ENCODE results near the gene PCSK9.
"Not testable (repeated sequence)": the region's sequence is repeated elsewhere in the genome, so short reads cannot be mapped to it uniquely, and the experiment has no call there.

PCSK9 gene

DNA sequence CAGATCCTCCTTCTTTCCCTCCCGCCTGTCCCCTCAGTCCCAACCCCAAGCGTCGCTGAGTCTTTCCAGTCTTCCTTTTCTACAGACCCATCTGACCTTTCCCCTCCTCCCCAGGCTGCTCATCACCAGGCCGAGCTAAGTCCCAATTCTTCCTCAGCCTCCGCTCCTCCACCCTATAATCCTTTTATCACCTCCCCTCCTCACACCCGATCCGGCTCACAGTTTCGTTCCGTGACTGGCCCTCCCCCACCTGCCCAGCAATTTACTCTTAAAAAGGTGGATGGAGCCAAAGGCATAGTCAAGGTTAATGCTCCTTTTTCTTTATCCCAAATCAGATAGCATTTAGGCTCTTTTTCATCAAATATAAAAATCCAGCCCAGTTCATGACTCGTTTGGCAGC is 15.2 kb upstream of the PCSK9 start:
- not testable (repeated sequence) for H3K27ac Mint-ChIP-seq; H3K4me3 Mint-ChIP-seq; H3K4me1 Mint-ChIP-seq (ENCODE audit: low read depth); H3K36me3 Mint-ChIP-seq (ENCODE audit: low read depth); H3K27me3 Mint-ChIP-seq (ENCODE audit: low read depth); DNase-seq (ENCODE audit: low spot score); H3K9me3 Mint-ChIP-seq

GRCh38 chr1:55026682-55027081 is 12.7 kb upstream of the PCSK9 start:
- not testable (repeated sequence) for H3K4me3 Mint-ChIP-seq; H3K27ac Mint-ChIP-seq; H3K36me3 Mint-ChIP-seq (ENCODE audit: low read depth); H3K27me3 Mint-ChIP-seq (ENCODE audit: low read depth); H3K4me1 Mint-ChIP-seq (ENCODE audit: low read depth); H3K9me3 Mint-ChIP-seq; DNase-seq (ENCODE audit: low spot score)

- H3K4me3 Mint-ChIP-seq; H3K27ac Mint-ChIP-seq; H3K36me3 Mint-ChIP-seq (ENCODE audit: low read depth); DNase-seq (ENCODE audit: low spot score); H3K4me1 Mint-ChIP-seq (ENCODE audit: low read depth); H3K9me3 Mint-ChIP-seq: not testable (repeated sequence)
- H3K27me3 Mint-ChIP-seq (ENCODE audit: low read depth) = peaks cover 23% of the 10 kb centered on the region
These were observed 8.2 kb upstream of the PCSK9 start for GRCh38 chr1:55031098-55031497.

GRCh38 chr1:55033265-55033614 is 6.1 kb upstream of the PCSK9 start:
- no peak overlapping the region for H3K27ac Mint-ChIP-seq
- no peaks in the 10 kb centered on the region for H3K9me3 Mint-ChIP-seq
- H3K27me3 Mint-ChIP-seq (ENCODE audit: low read depth) = peaks cover 43% of the 10 kb centered on the region
- H3K36me3 Mint-ChIP-seq (ENCODE audit: low read depth) = no peaks in the 10 kb centered on the region
- H3K4me1 Mint-ChIP-seq (ENCODE audit: low read depth) = peaks cover 2% of the 10 kb centered on the region
- DNase-seq (ENCODE audit: low spot score) = no peak
- H3K4me3 Mint-ChIP-seq = no peak overlapping the region

DNA sequence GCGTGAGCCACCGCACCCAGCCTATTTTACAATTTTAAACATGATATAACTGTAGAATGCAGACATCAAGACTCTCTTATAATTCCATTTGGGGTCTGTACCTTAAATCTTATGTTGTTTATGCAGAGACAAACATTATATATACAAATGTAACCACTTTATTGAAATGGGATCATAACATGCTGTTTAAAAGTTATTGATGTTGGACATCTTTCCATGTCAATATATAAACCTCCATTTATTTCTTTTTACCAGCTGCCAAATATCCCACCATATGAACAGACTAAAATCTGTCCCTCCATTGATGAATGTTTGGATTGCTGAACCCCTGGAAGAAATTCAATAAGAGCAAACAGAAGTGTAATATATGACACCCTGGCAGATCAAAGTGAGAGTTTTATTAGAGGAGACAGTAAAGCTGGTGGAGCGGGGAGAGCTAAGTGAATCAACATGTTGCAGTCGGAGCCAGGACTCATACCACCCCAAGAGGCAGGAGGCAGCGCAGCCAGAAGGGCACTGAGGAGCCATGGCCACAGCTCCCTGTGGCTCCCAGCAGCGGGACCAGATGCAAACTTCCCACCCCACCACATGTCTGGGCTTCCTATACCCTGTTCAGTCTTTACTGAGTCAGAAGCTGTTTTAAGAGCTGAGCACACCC is 4.7 kb upstream of the PCSK9 start:
- Mint-ChIP-seq H3K4me1 (ENCODE audit: low read depth) (peaks cover 2% of the 10 kb centered on the region), H3K36me3 (ENCODE audit: low read depth) (no peaks in the 10 kb centered on the region), H3K4me3 (no peak overlapping the region), H3K27ac (no peak overlapping the region), H3K9me3 (no peaks in the 10 kb centered on the region), H3K27me3 (ENCODE audit: low read depth) (peaks cover 56% of the 10 kb centered on the region)
- DNase-seq (ENCODE audit: low spot score) = no peak

DNA sequence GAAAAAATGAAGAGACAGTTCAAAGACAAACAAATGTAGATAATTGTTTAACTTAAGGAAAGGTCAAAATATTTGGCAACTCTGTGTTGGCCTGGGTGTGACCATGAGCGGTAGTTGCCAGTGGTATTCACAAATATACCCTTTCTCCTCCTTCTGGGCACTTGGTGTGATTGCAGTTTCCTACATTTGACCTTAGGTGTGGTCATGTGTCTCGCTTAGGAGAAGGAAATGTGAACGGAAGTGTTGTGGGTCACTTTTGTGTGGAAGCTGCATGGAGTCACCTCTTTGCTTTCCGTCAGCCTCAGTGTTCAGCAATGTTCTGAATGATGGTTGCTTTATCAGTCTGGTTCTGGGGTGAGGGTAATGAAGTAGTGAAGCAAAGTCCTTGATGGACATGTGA is 3.4 kb upstream of the PCSK9 start:
- Mint-ChIP-seq H3K36me3 (ENCODE audit: low read depth) (no peaks in the 10 kb centered on the region), H3K27me3 (ENCODE audit: low read depth) (peaks cover 69% of the 10 kb centered on the region), H3K9me3 (no peaks in the 10 kb centered on the region), H3K4me3 (no peak overlapping the region), H3K4me1 (ENCODE audit: low read depth) (peaks cover 2% of the 10 kb centered on the region), H3K27ac (no peak overlapping the region)
- no peak for DNase-seq (ENCODE audit: low spot score)

- no peak overlapping the region for H3K27ac Mint-ChIP-seq
- no peak overlapping the region for H3K4me3 Mint-ChIP-seq
- H3K36me3 Mint-ChIP-seq (ENCODE audit: low read depth) = no peaks in the 10 kb centered on the region
- H3K4me1 Mint-ChIP-seq (ENCODE audit: low read depth) = peaks cover 2% of the 10 kb centered on the region
- no peak for DNase-seq (ENCODE audit: low spot score)
- H3K9me3 Mint-ChIP-seq = no peaks in the 10 kb centered on the region
- peaks cover 80% of the 10 kb centered on the region for H3K27me3 Mint-ChIP-seq (ENCODE audit: low read depth)
These were observed 1.4 kb upstream of the PCSK9 start for GRCh38 chr1:55037733-55038551.

GRCh38 chr1:55038552-55038838 is 853 bp upstream of the PCSK9 start:
- H3K4me1 Mint-ChIP-seq (ENCODE audit: low read depth) = peaks cover 2% of the 10 kb centered on the region
- no peak for DNase-seq (ENCODE audit: low spot score)
- no peak overlapping the region for H3K27ac Mint-ChIP-seq
- no peaks in the 10 kb centered on the region for H3K9me3 Mint-ChIP-seq
- H3K27me3 Mint-ChIP-seq (ENCODE audit: low read depth) = peaks cover 77% of the 10 kb centered on the region
- no peak overlapping the region for H3K4me3 Mint-ChIP-seq
- no peaks in the 10 kb centered on the region for H3K36me3 Mint-ChIP-seq (ENCODE audit: low read depth)

DNA sequence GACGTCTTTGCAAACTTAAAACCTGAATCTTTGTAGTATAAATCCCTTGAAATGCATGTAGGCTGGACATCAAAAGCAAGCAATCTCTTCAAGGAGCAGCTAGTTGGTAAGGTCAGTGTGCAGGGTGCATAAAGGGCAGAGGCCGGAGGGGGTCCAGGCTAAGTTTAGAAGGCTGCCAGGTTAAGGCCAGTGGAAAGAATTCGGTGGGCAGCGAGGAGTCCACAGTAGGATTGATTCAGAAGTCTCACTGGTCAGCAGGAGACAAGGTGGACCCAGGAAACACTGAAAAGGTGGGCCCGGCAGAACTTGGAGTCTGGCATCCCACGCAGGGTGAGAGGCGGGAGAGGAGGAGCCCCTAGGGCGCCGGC is 390 bp upstream of the PCSK9 start:
- no peak for DNase-seq (ENCODE audit: low spot score)
- Mint-ChIP-seq H3K36me3 (ENCODE audit: low read depth) (no peaks in the 10 kb centered on the region), H3K9me3 (no peaks in the 10 kb centered on the region), H3K4me1 (ENCODE audit: low read depth) (peaks cover 2% of the 10 kb centered on the region), H3K4me3 (no peak overlapping the region), H3K27ac (no peak overlapping the region), H3K27me3 (ENCODE audit: low read depth) (peaks cover 77% of the 10 kb centered on the region)

- DNase-seq (ENCODE audit: low spot score) = no peak
- H3K36me3 Mint-ChIP-seq (ENCODE audit: low read depth) = no peaks in the 10 kb centered on the region
- H3K27ac Mint-ChIP-seq = no peak overlapping the region
- no peaks in the 10 kb centered on the region for H3K9me3 Mint-ChIP-seq
- no peak overlapping the region for H3K4me3 Mint-ChIP-seq
- peaks cover 69% of the 10 kb centered on the region for H3K27me3 Mint-ChIP-seq (ENCODE audit: low read depth)
- H3K4me1 Mint-ChIP-seq (ENCODE audit: low read depth) = peaks cover 2% of the 10 kb centered on the region
These were observed 960 bp downstream of the PCSK9 start for GRCh38 chr1:55040083-55040932.

- no peak overlapping the region for H3K27ac Mint-ChIP-seq
- H3K9me3 Mint-ChIP-seq = no peaks in the 10 kb centered on the region
- DNase-seq (ENCODE audit: low spot score) = no peak
- no peak overlapping the region for H3K4me3 Mint-ChIP-seq
- no peaks in the 10 kb centered on the region for H3K36me3 Mint-ChIP-seq (ENCODE audit: low read depth)
- peaks cover 1% of the 10 kb centered on the region for H3K4me1 Mint-ChIP-seq (ENCODE audit: low read depth)
- H3K27me3 Mint-ChIP-seq (ENCODE audit: low read depth) = peaks cover 65% of the 10 kb centered on the region
These were observed 1.7 kb downstream of the PCSK9 start for GRCh38 chr1:55040933-55041494.

GRCh38 chr1:55041613-55042012 is 2.3 kb downstream of the PCSK9 start:
- Mint-ChIP-seq H3K27ac (no peak overlapping the region), H3K36me3 (ENCODE audit: low read depth) (no peaks in the 10 kb centered on the region), H3K4me3 (no peak overlapping the region), H3K27me3 (ENCODE audit: low read depth) (peaks cover 60% of the 10 kb centered on the region), H3K4me1 (ENCODE audit: low read depth) (no peaks in the 10 kb centered on the region), H3K9me3 (no peaks in the 10 kb centered on the region)
- DNase-seq (ENCODE audit: low spot score) = no peak

DNA sequence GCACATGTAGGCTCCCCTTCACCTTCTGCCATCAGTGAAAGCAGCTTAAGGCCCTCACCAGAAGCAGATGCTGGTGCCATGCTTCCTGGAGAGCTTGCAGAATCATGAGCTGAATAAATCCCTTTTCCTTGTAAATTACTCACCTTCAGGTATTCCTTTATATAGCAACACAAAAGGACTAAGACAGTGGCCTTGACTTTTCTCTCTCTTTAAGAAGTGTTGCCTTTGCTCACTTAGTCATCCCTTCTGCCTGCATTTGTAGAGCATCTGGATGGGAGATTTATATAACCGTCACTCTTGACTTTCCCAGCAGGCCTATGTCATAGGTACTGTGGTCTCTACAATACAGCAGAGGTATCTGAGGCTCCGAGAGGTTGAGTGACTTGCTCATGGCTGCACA is 3.7 kb downstream of the PCSK9 start:
- Mint-ChIP-seq H3K36me3 (ENCODE audit: low read depth) (no peaks in the 10 kb centered on the region), H3K4me1 (ENCODE audit: low read depth) (no peaks in the 10 kb centered on the region), H3K27me3 (ENCODE audit: low read depth) (peaks cover 46% of the 10 kb centered on the region), H3K27ac (no peak overlapping the region), H3K4me3 (no peak overlapping the region), H3K9me3 (no peaks in the 10 kb centered on the region)
- DNase-seq (ENCODE audit: low spot score) = no peak

DNA sequence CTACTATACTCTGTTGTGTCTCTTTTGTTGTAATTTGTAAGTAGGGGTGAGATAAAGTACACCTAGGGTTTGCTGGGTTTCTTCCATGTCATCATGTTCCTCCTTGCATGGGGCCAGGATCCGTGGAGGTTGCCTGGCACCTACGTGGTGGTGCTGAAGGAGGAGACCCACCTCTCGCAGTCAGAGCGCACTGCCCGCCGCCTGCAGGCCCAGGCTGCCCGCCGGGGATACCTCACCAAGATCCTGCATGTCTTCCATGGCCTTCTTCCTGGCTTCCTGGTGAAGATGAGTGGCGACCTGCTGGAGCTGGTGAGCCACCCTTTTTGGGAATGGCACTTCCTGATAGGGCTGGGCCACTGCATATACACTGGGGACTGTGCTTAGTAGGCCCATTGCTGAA is 4.4 kb downstream of the PCSK9 start:
- peaks cover 39% of the 10 kb centered on the region for H3K27me3 Mint-ChIP-seq (ENCODE audit: low read depth)
- H3K4me1 Mint-ChIP-seq (ENCODE audit: low read depth) = no peaks in the 10 kb centered on the region
- H3K4me3 Mint-ChIP-seq = no peak overlapping the region
- no peaks in the 10 kb centered on the region for H3K36me3 Mint-ChIP-seq (ENCODE audit: low read depth)
- H3K27ac Mint-ChIP-seq = no peak overlapping the region
- no peak for DNase-seq (ENCODE audit: low spot score)
- no peaks in the 10 kb centered on the region for H3K9me3 Mint-ChIP-seq
